HepG2 (cell line): ENCODE results near the gene LRR1. TPM values are rescaled to one million over a fixed set of nuclear protein-coding genes. Genes with fewer than 3 reads are reported as not detected.

Source experiments
- HBP1 ChIP-seq: IDR thresholded peaks from 2 replicates; pipeline ENCODE4 v1.6.1; 2016; ENCODE audit warnings: low read depth, control low read depth
- HNRNPK ChIP-seq: fragments of 200-400 bp; formaldehyde crosslinking; IDR thresholded peaks from 2 replicates; pipeline ENCODE4 v1.6.1; 2018; ENCODE audit warnings: low read length, low read depth, moderate library complexity, mild to moderate bottlenecking; ENCODE audit not compliant: poor library complexity, severe bottlenecking
- MXI1 ChIP-seq: IDR thresholded peaks from 3 replicates; pipeline ENCODE4 v1.6.1; 2012; ENCODE audit warnings: low read depth, low read length, inconsistent platforms, borderline replicate concordance
- RFX3 ChIP-seq: IDR thresholded peaks from 2 replicates; pipeline ENCODE4 v1.6.1; 2016; ENCODE audit warnings: missing biosample characterization, missing genetic modification reagents
- SETDB1 ChIP-seq: sonication (generic); formaldehyde crosslinking; IDR thresholded peaks from 2 replicates; pipeline ENCODE4 v1.5.1; 2020; ENCODE audit warnings: missing genetic modification reagents, mild to moderate bottlenecking, borderline replicate concordance
- SKIL ChIP-seq: sonication (generic); formaldehyde crosslinking; IDR thresholded peaks from 2 replicates; pipeline ENCODE4 v1.8.0; 2022; ENCODE audit warnings: missing genetic modification reagents, mild to moderate bottlenecking, moderate library complexity, borderline replicate concordance
- TAF1 ChIP-seq: sonication (generic); formaldehyde crosslinking; IDR thresholded peaks from 2 replicates; pipeline ENCODE4 v1.4.0; 2020; ENCODE audit warnings: missing genetic modification reagents
- TIGD3 ChIP-seq: sonication (generic); formaldehyde crosslinking; IDR thresholded peaks from 2 replicates; pipeline ENCODE4 v1.5.1; 2020; ENCODE audit warnings: mild to moderate bottlenecking, missing genetic modification reagents, borderline replicate concordance
- UBTF ChIP-seq: sonication (generic); formaldehyde crosslinking; IDR thresholded peaks from 2 replicates; pipeline ENCODE4 v1.4.0; 2020; ENCODE audit warnings: mild to moderate bottlenecking, missing genetic modification reagents
- ZBTB25 ChIP-seq: IDR thresholded peaks from 2 replicates; pipeline ENCODE4 v1.6.1; 2018; ENCODE audit warnings: missing genetic modification reagents
- ZBTB39 ChIP-seq: sonication (generic); formaldehyde crosslinking; IDR thresholded peaks from 2 replicates; pipeline ENCODE4 v1.5.0; 2020; ENCODE audit warnings: missing genetic modification reagents
- ZNF18 ChIP-seq: sonication (generic); formaldehyde crosslinking; IDR thresholded peaks from 2 replicates; pipeline ENCODE4 v1.8.0; 2022; ENCODE audit warnings: mild to moderate bottlenecking, missing genetic modification reagents; ENCODE audit not compliant: insufficient replicate concordance
- ZNF468 ChIP-seq: sonication (generic); formaldehyde crosslinking; IDR thresholded peaks from 2 replicates; pipeline ENCODE4 v1.8.0; 2022; ENCODE audit warnings: mild to moderate bottlenecking, moderate library complexity, missing genetic modification reagents
- polyA plus RNA-seq, 8 experiments: library from polyadenylated mRNA; depleted of rRNA in 3 of 8; stranded (reverse) in 7 of 8; unstranded in 1 of 8; fragments of >200 nt; fragmentation: Illumina TruSeq in 4 of 8; extraction: Trizol in 4 of 8; gene quantifications; 2 replicates each; pipeline versions ENCODE4 v1.2.1 to v1.2.3, GENCODE V29; 2011 to 2016; ENCODE audit warnings: low read depth in 4 of 8, missing spikeins in 1 of 8, mixed read lengths in 1 of 8; ENCODE audit not compliant: insufficient read depth in 1 of 8
- total RNA-seq, 5 experiments: library from RNA; depleted of rRNA; stranded (reverse); fragments of >200 nt; fragmentation: Illumina TruSeq; extraction: Trizol; gene quantifications; 2 replicates each; pipeline ENCODE4 v1.2.3, GENCODE V29; 2016; ENCODE audit warnings: low read depth in 1 of 5

Gene LRR1
- total and polyA plus RNA-seq, 2 of the 13 experiments (the other 11 are each of a cell fraction or from before 2014, with no cell fraction given), result 7.0 to 36.2 TPM

- peak; percentile 96 for TF ChIP-seq UBTF
- TF ChIP-seq SKIL (CRISPR knock-in tag), result peak; percentile 26; the same call in 1 of the 2 replicates
- TF ChIP-seq ZNF18 (CRISPR knock-in tag), result peak; percentile 34
- TF ChIP-seq TAF1, result peak; percentile 95
- TF ChIP-seq ZBTB39 (CRISPR knock-in tag), result peak; percentile 31; the same call in 1 of the 2 replicates
- TF ChIP-seq RFX3 (CRISPR knock-in tag), result no peak
- no peak for TF ChIP-seq ZNF468
- peak; percentile 63 for TF ChIP-seq HNRNPK
- peak; percentile 78 for TF ChIP-seq HBP1 (CRISPR knock-in tag)
- TF ChIP-seq TIGD3 (CRISPR knock-in tag), result peak; percentile 42; the same call in 1 of the 2 replicates
- TF ChIP-seq SETDB1 (CRISPR knock-in tag), result no peak
- peak; percentile 79; the same call in 2 of the 3 replicates for TF ChIP-seq MXI1
- TF ChIP-seq ZBTB25 (CRISPR knock-in tag), result peak; percentile 52; the same call in 1 of the 2 replicates
Measured at GRCh38 chr14:49598485-49599300, at the start of gene LRR1 (continued).
